LHCN-M2 (cell line): ENCODE results near the gene DNAJB14. TPM values are rescaled to one million over a fixed set of nuclear protein-coding genes. Genes with fewer than 3 reads are reported as not detected.

Source experiments
- DNase-seq: peaks from one replicate; pipeline ENCODE4 v3.0.0-alpha.2; 2012; ENCODE audit warnings: low read depth
- total RNA-seq: library from RNA; depleted of rRNA; stranded (reverse); fragments of >200 nt; gene quantifications from 2 replicates; pipeline ENCODE4 v1.2.3, GENCODE V29; 2014; rRNA removed

DNAJB14 gene
- total RNA-seq, 1 experiment from 2014 or later, result 33.9 TPM

DNA sequence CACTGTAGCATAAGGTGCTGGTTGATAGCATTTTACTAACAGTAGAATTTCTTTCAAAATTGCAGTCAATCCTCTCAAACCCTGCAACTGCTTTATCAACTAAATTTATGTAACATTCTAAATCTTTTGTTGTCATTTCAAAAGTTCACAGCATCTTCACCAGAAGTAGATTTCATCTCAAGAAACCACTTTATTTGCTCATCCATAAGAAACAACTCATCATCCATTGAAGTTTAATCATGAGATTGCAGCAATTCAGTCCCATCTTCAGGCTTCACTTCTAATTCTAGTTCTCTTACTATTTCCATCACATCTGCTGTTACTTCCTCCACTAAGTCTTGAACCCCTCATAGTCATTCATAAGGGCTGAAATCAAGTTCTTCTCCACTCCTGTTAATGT lies 73.8 kb downstream of the DNAJB14 start:
- DNase-seq, result no peak

DNA sequence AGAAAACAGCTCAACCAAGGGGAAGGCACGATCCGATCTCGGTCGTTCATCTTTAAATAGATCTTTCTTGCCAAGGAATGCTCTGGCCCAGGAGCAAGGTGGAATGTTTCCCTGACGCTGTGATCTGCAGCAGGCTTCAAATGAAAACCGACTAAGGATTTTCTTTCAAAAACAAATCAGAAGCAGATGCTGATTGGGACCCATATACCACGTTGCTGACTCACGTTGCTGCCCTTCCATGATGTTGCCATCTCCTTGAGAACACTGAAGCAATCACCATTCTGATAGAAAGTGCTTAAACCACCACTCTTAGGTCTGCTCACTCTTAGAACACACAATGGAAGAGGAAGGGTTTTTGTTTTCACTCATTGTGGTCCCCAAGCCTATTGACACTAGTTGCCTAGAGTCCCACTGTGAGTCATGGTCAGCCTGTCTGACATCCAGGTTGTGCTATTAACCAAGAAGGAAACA lies 78.3 kb downstream of the DNAJB14 start:
- DNase-seq, result peak; percentile 17

DNA sequence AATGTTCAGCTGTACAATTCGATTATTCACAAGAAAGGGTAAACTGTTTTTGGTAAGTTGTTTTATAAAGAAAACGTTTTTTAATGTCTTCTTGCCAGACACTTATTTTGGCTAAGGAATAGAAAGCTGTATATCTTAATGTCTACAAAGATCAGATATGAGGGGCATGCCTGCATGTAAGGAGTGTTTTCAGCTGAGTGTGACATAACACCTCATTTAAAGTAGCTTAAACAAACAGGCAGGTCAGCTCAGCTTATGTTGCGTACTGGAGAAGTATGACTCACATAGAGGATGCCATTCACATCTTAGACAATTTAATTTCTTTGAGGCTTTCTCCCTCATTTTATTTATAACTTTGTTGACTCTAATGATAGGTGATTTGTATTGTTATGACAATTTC lies 82.6 kb downstream of the DNAJB14 start:
- DNase-seq, result peak; percentile 13

DNA sequence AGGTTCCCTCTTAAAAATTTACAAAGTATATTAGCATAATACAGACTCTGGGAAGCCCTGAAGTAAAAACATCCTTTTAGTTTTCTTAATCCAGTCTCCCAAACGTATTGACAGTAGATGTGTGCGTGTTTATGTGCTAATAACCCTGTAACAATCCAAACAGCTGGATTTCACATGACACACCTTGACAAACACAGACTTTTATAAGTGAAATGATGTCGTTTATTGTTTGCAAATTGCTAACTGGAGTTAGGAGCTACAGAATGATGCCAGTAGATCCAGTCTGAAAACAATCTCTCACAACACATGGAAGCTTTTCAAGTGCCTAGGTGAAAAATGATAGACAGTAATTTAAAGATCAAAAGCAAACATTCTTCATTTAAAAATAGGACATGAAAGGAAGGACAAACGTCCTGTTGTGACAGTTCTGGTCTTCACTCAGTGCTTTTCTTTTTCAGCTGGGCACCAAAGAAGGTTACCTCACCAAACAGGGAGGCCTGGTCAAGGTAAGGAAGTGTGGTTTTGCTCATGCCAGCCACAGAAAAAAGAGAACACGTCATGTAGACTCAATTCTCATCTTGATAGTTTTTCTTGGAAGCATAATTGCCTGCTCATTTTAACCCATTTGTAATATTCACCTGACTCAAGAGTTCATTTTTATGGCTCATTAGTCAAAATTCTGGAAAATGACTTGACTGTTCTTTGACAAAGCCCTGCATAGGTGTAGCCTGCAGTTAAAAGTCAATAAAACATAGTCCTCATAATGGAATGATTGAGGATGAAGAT lies 85.1 kb downstream of the DNAJB14 start:
- no peak for DNase-seq

DNA sequence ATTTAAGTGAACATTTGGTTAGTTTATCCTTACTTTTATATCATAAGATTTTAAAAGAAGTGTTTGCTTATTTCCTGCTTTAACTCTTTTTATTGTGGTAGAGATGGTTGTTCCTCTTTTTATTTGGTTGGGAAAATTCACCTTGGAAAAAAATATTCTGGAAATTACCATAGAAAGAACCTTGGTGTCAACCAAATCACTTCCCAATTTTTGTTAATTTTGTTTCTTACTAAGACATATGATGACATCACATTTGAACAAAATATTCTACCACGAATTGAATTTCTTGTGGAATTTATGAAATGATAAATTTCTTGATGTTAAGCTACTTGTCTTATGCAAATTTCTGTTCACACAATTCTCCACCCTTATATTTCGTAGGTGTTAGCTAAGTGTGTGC lies 85.9 kb downstream of the DNAJB14 start:
- no peak for DNase-seq

DNA sequence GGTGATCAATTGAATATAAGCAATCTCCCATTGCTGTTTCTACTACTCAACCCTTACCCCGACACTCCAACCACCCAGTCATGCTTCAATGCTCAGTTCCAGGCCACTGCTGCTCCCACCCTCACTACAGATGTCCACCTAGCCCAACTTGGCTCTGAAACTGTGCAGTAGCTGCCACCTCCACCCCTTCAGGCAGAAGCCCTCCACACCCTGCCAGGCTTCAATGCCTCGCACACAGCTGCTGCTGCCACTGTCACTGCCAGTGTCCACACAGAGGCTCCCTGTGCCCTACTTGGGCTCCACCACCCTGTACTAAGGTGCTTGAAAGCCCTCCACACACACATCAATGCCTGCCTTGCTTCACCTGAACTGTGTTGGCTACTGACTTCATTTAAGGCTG lies 86.8 kb downstream of the DNAJB14 start:
- no peak for DNase-seq

DNA sequence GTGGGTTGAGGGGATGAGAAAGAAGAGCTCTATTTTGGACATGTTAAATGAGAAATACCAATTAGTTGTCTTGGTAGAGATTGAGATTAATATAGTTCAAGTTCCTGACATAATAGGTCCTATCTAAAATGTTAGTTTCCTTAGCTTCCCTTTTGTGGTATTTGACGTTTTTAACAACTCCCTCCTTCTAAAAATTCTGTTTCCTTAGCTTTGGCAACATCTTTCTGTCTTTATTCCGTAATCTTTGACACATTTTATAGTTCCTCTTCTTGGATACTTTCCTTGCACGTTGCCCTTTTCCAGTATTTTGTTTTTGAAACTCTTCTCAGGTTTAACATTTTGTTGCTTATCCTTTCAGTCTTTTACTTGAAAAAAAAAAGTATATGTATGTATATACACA lies 89.1 kb downstream of the DNAJB14 start:
- DNase-seq, result no peak

DNA sequence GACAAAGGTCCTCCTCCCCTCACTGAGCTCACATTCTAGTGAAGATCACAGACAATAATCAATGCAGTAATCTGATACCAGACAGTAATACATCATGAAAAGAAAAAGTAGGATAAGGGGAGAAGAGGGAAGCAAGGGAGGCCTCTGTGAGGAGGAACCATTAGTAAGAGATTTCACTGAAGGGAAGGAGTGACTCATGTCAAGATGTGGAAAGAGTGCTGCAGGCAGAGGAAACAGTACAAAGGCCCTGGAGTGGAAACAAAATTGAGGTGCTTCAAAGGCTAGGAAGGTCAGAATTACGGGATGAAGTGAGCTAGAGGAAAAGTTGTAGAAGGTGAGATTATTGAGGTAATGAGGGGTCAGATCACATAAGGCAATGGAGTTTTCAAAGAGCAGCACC lies 90.3 kb downstream of the DNAJB14 start:
- peak; percentile 33 for DNase-seq

DNA sequence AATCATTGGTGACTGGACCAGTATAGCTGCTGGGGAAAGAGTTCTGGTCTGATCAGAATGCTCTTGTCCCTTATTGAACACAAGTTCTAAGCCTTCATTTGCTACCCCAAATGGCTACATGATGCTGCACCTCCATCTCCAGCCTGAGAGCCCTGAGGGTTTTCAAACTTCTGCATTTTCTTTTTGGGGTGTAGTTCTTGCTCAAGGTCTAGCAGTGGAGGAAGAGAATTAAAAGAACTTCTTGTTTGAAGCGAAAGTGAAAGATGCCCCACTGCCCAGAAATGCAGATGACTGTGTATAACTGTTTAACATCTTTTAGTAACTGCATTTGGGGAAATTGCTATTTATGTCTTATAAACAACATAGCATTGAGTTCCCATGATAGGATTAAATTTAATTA lies 90.7 kb downstream of the DNAJB14 start:
- no peak for DNase-seq

DNA sequence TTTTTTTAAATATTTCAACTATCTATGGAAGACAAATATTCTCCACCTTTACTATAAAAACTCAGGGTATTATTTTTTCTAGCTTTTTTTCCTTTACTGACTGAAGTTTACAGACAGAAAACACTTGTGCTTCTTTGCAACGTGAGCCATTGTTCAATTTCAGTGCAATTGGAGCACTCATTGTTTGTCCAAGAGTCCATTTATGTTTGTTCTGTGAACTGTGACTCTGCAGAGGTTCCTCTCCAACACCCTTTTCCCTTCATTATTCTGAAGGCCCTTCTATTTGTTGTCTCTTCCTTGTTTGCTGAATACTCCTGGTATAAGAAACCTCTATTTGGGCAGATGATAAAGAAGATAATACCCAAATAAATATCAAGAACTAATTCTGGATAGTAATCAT lies 92.4 kb downstream of the DNAJB14 start:
- DNase-seq, result no peak

DNA sequence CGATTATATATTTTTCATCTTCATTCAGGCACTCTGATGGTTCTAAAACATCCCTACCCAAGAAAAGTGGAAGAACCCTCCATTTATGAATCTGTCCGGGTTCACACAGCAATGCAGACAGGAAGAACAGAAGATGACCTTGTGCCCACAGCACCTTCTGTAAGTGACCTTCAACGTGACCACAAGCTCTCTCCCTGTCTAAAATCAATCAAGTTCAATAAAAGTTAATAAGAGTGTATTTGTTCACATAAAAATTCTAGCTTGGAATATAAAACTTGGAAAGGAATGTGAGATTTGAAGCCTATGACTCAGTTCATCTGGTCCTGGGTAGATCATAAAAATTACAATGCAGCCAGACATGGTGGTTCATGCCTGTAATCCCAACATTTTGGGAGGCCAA lies 93.2 kb downstream of the DNAJB14 start:
- DNase-seq, result no peak

DNA sequence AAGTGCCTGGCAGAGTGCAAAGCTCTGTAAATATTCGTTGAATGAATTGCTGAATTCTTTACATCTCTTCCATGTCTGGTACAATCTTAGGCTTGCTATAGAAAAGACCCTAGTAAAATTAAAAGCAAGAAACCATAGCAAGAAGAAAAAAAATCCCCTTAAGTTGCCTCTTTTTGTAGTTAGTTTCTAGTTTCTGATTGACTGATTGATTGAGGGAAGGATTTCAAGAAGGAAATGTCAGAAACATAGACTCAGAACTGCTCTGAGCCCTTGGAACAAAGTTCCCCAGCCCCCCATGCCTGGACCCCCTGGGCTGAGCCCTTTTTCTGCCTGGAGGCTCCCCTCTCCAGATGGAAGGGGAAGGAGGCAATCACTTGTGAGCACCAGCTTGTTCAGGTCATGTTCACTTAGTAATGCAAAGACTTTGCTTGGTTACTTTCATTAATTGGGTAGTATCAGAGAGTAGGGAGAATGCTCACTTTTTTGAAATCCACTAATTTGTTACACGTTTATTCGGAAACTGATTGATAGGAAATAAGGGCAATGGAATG lies 94.1 kb downstream of the DNAJB14 start:
- DNase-seq, result no peak

DNA sequence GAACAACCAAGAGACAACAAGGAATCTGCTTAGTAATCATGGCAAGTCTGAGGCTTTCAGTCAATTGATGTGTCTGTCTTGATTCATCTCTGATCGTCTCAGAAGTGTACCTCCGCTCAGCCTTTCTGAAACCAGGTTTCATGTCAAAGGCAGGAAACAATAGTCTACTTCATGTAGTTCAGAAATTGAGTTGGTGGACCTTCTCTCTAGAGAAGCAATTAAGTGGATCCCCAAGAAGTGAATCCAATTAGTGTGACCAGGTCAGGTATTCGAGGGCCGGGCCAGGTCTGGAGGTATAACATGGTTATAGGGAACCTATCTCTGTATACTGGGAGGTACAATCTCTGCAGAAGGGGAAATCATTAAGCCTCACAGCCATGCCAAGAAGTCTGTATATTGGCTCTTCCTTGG lies 97.8 kb downstream of the DNAJB14 start:
- no peak for DNase-seq

DNA sequence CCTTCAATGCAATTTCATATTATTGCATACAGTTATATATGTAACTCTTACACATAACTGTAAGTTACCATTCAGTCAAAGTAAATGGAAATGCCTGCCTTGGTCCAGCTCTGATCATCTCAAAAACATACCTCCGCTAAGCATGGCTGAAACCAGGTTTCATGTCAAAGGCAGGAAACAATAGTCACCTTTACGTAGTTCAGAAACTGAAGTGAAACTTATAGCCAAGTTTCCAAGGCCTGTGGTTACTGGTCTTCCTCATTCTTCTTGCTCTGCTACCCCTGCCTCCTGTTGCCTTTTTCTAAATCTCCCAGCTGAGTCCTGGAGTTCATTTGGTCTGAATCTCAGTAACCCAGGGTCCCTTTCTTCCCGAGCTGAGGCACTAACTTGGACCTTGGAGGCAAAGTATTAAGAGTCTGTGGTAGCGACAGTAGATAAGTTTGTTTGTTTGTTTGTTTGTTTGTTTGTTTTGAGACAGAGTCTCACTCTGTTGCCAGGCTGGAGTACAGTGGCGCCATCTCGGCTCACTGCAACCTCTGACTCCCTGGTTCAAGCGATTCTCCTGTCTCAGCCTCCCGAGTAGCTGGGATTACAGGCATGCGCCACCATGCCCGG lies 98.9 kb downstream of the DNAJB14 start:
- no peak for DNase-seq

DNA sequence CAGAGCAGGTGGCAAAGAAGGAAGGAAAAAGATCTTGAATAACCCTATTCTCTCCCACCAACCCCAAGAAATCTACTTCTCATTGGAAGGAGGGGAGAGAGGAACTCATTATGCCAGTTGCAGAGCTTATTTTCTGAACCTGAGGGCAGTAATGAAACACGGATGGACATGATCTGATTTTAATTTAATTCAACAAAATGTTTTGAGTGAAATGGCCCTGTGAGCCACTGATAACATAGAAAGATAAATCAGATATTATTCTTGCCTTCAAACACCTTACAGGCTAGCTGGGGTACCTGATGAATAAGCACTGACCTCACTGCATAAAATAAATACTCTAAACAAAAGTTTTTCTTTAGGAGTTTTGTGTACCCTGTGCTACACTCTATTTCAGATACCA lies 99.5 kb downstream of the DNAJB14 start:
- no peak for DNase-seq

Other genes with a start within 250 kb of the DNAJB14 start
- gene DAPP1, start 129.8 kb downstream of the DNAJB14 start, total RNA-seq, result not detected in 2 replicates
- 36.4 and 51.8 TPM in 2 replicates for gene LAMTOR3, start 52.2 kb downstream of the DNAJB14 start, total RNA-seq
- 946 and 1,104 TPM in 2 replicates for gene H2AZ1, start 3.7 kb upstream of the DNAJB14 start, total RNA-seq
- 0.40 TPM in 1 of 2 replicates, not detected in the other for gene DDIT4L, start 243.8 kb upstream of the DNAJB14 start, total RNA-seq